Erythroblast (primary cell): ENCODE results near the gene CHMP4B.
A peak's percentile ranks its signal among the peaks of the same experiment; 100 is the strongest.

Source experiments
- DNase-seq, 2 experiments: peaks; one replicate each; lab custom pipeline; 2025; lab: John Stamatoyannopoulos, UW
- GATA1 ChIP-seq: IDR thresholded peaks from 2 replicates; pipeline ENCODE4 v1.6.1; 2011; ENCODE audit warnings: low read depth, mild to moderate bottlenecking, control low read depth, low read length, moderate library complexity
- POLR2A ChIP-seq: IDR thresholded peaks from 2 replicates; pipeline ENCODE4 v1.6.1; 2011; ENCODE audit warnings: mild to moderate bottlenecking, low read length

Gene CHMP4B

GRCh38 chr20:33796263-33796906 lies 14.8 kb upstream of the CHMP4B start:
- no peak for TF ChIP-seq POLR2A
- no peak for TF ChIP-seq GATA1
- DNase-seq = no peak

- TF ChIP-seq POLR2A (no peak), GATA1 (no peak)
- no peak for DNase-seq
Measured at GRCh38 chr20:33796907-33797544, 14.1 kb upstream of the CHMP4B start.

- TF ChIP-seq GATA1 = no peak
- TF ChIP-seq POLR2A = no peak
Measured at GRCh38 chr20:33798444-33798843, 12.7 kb upstream of the CHMP4B start.

GRCh38 chr20:33803921-33804337 lies 7.2 kb upstream of the CHMP4B start:
- no peak for TF ChIP-seq GATA1
- no peak for TF ChIP-seq POLR2A
- no peak for DNase-seq

More at GRCh38 chr20:33798444-33798843, 12.7 kb upstream of the CHMP4B start:
- DNase-seq = no peak

- no peak for DNase-seq
- no peak for TF ChIP-seq GATA1
- no peak for TF ChIP-seq POLR2A
Measured at GRCh38 chr20:33808388-33808787, 2.8 kb upstream of the CHMP4B start.

- TF ChIP-seq POLR2A (no peak), GATA1 (no peak)
Measured at GRCh38 chr20:33810259-33810658, 889 bp upstream of the CHMP4B start.

GRCh38 chr20:33811776-33812151 lies 616 bp downstream of the CHMP4B start:
- peak; percentile 55 to 72 for DNase-seq
- no peak for TF ChIP-seq GATA1

More at GRCh38 chr20:33810259-33810658, 889 bp upstream of the CHMP4B start:
- no peak for DNase-seq

GRCh38 chr20:33812152-33812849 lies 1.2 kb downstream of the CHMP4B start:
- TF ChIP-seq GATA1 = no peak
- no peak for TF ChIP-seq POLR2A
- DNase-seq = peak; percentile 52 to 79

GRCh38 chr20:33812908-33813462 lies 1.8 kb downstream of the CHMP4B start:
- peak; percentile 37 to 57 for DNase-seq
- no peak for TF ChIP-seq GATA1
- TF ChIP-seq POLR2A = no peak

GRCh38 chr20:33814238-33814712 lies 3.1 kb downstream of the CHMP4B start:
- TF ChIP-seq POLR2A (no peak), GATA1 (no peak)
- peak; percentile 63 to 70 for DNase-seq

- DNase-seq = no peak
- TF ChIP-seq GATA1 (no peak), POLR2A (no peak)
Measured at GRCh38 chr20:33815671-33816070, 4.5 kb downstream of the CHMP4B start.

GRCh38 chr20:33816191-33816590 lies 5.0 kb downstream of the CHMP4B start:
- DNase-seq = no peak
- TF ChIP-seq POLR2A = no peak

GRCh38 chr20:33817411-33817810 lies 6.3 kb downstream of the CHMP4B start:
- DNase-seq = no peak
- TF ChIP-seq POLR2A (no peak), GATA1 (no peak)

- TF ChIP-seq GATA1 (no peak), POLR2A (no peak)
- DNase-seq = no peak
Measured at GRCh38 chr20:33819456-33819855, 8.3 kb downstream of the CHMP4B start.
